Activated gamma-delta T cell treated with Interleukin-2 at 50 U/mL for 16 hours (primary cell): ENCODE measurements around the gene RIMS4.
"Not testable (repeated sequence)": the region's sequence is repeated elsewhere in the genome, so short reads cannot be mapped to it uniquely, and the experiment has no call there.

Source experiments
- DNase-seq: peaks from one replicate; pipeline ENCODE4 v3.0.0-alpha.2; 2020

RIMS4 gene

GRCh38 chr20:44790638-44791393, 19.5 kb downstream of the RIMS4 start:
- DNase-seq: no peak

DNA sequence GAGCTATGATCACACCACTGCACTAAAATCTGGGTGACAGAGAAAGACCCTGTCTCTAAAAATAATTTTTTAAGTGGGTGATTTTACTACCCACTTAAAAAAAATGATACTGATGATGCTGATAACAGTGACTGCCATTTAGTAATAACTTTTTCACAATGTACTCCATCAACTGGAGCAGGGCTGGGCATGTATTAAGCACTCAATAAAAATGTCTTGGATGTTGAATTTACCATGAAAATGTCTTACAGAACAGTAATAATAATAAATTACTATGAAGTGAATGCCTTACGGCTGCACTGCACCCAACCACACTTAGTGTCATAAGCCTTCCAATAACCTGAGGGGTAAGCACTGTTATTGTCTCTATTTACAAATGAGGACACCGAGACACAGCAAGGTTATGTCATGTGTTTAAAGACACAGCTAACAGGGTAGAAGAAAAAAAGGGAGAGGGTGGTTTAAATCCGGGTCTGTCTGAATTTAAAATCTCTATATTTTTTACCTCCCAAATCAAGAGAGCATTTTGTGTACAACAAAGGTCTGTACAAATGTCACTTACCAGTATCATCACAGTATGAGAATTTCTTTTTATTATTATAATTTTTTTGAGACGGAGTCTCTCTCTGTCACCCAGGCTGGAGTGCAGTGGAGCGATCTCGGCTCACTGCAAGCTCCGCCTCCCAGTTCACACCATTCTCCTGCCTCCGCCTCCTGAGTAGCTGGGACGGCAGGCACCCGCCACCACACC, 21.5 kb downstream of the RIMS4 start:
- no peak for DNase-seq

- no peak for DNase-seq
Observed at GRCh38 chr20:44787299-44787698, 23.0 kb downstream of the RIMS4 start.

DNA sequence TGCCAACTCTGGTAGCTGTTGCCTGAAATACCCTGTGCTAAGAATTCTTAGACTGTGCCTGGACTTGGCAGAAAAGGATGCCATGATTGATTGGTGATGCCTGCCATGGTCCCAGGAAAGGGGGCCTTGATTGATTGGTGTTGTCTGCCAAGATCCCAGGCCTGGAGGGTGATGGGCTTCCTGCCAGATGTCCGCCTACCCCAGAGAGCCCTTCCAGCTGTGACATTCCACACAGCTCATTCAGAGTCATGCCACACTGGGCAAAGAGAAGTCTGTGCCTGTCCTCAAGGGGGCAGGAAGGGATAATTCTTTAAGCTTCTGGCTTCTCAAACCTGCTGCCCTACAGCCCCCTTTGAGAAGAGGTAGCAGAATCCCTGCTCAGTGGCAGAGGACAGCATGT, 24.6 kb downstream of the RIMS4 start:
- no peak for DNase-seq

GRCh38 chr20:44784688-44785087, 25.7 kb downstream of the RIMS4 start:
- DNase-seq: no peak

DNA sequence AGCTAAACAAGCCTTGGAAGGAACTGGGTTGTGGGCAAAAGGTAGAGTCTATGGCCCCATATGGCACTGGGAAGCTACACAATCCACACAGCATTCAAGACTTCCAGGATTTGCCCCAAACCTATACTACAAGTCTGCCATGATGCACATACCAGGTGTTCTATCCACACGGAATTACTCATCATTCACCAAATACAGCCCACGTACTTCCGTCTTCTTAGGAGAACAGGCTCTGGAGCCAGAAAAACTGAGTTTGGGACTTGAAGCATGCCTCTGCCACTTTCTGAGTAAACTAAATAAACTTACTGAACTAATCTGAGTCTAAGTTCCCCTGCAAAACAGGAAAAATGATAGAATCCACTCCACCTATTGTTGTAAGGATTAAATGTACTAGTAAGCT, 28.6 kb downstream of the RIMS4 start:
- DNase-seq: no peak

DNA sequence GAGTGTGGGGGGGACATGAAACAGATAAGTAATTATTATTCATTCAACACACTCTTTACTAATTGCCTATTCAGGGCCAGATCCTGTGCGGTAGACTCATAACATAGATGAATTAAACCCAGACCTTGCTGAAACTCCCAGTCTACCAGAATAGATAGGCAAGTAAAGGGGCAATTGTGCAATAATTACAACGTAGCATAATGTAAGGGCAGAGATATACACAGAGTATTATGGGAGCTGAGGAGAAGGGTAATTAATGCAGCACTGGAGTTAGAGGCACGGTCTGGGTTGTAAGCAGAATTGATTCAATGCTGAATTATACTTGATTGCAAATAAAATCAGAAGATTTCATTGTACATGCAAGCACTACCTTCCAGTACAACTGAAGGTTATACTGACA, 29.2 kb downstream of the RIMS4 start:
- no peak for DNase-seq

GRCh38 chr20:44780226-44780625, 30.1 kb downstream of the RIMS4 start:
- DNase-seq: peak; percentile 24

GRCh38 chr20:44776980-44777379, 33.4 kb downstream of the RIMS4 start:
- DNase-seq: no peak

GRCh38 chr20:44773070-44773829, 37.1 kb downstream of the RIMS4 start:
- no peak for DNase-seq

DNA sequence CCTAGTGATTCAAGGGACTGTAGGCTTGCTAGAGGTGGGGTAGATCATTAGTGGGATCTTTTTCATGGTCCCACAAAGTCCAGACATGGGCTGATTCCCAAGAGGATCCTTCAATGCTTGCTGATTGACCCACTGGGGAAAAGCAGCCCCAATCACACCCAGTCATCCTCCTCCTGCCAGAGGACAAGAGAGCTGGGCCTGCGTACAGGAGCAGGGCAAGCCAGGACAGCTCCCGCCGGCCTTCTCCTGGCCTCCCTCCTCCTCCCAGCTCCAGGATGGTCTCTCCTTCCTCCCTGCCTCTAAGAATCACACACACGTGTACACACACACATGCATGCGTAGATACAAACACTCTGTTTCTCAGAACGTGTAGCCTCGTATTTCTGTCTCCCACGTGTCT, 37.7 kb downstream of the RIMS4 start:
- DNase-seq: no peak

GRCh38 chr20:44771172-44771535, 39.2 kb downstream of the RIMS4 start:
- no peak for DNase-seq

DNA sequence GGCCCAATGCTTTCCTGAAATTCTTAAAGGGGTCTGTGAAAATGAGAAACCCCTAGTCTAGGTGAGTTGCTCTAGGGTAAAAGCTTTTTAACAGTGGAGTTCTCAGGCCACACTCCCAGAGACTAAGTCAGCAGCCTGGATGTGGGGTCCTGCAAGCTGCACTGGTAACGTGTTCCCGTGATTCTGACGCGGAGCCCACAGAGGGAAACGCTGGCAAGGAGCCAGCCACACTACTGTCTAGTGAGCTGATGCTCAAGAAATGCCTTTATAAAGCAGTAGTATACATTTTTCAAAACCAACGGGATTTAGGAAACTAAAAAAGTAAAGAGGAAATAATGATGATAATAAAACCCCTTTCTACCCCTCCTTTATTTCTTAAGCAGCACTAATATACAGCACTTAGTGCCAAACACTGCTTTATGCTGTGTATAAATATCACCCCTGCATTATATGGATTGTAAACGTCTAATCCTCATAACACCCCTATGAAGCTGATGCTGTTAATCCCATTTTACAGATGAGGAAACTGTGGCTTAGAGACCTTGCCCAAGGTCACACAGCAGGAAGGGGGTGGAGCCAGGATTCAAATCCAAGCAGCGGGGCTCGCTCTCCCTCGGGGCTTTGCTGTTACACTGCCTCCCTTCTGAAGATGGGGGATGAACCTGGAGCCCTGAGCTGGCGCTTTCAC, 39.7 kb downstream of the RIMS4 start:
- DNase-seq: no peak

- DNase-seq: no peak
Observed at GRCh38 chr20:44769481-44769863, 40.9 kb downstream of the RIMS4 start.

- DNase-seq: no peak
Observed at GRCh38 chr20:44768854-44769480, 41.4 kb downstream of the RIMS4 start.

DNA sequence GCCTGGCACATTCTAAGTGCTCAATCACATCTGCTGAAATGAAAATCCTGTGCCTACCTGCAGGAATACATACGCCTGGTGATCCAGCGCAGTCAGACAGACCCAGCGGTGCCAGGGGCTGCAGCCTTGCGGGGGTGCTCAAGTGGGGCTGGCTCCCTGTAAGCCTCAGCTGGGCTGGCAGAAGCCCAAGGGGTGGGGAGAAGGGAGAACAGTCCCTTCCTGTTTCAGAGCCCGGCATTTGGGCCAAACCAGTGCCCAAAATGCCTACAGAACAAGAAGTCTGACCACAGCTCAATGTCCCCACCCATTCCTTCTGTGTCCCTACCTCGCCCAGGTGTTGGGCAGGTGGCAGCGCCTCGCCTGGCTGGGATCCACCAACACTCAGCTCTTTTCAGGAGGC, 42.1 kb downstream of the RIMS4 start:
- no peak for DNase-seq

GRCh38 chr20:44765701-44766347, 44.5 kb downstream of the RIMS4 start:
- no peak for DNase-seq

DNA sequence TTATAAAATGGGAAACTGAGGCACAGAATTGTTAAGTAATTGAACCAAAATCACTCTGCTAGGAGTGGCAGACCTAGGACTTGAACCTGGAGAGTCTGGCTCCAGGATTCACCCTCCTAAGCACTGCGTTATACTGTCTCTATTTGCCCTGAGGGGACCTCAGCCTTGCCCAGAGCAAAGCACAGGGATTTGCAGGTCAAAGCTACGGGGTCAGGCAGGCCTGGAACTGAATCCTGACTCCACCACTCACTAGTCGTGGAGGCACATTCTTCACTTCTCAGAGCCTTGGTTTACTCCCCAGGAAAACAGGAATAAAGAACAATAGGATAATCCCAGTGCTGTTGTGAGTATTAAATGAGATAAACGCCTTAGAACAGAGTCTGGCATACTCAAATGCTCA, 45.3 kb downstream of the RIMS4 start:
- DNase-seq: no peak

- not testable (repeated sequence) for DNase-seq
Observed at GRCh38 chr20:44763798-44764197, 46.5 kb downstream of the RIMS4 start.

- DNase-seq: no peak
Observed at GRCh38 chr20:44762466-44763140, 47.7 kb downstream of the RIMS4 start.

DNA sequence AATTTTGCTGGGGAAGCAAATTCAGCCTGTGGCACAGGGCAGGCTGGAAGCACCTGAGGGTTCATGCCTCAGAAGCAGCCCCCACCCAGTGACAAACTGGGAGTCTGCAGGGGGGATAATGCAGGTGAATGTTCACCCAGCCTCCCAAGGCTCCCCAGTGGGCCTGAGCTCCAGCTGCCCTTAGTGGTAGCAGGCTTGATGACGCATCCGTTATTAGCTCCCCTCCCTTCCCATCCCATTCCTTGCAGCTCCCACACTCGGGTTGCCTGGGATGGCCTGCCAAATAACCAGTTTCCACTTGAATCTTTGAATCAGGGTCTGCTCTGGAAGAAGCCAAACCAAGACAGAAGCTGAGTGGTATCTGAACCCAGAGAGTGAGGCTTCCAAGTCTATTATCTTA, 48.9 kb downstream of the RIMS4 start:
- DNase-seq: no peak

DNA sequence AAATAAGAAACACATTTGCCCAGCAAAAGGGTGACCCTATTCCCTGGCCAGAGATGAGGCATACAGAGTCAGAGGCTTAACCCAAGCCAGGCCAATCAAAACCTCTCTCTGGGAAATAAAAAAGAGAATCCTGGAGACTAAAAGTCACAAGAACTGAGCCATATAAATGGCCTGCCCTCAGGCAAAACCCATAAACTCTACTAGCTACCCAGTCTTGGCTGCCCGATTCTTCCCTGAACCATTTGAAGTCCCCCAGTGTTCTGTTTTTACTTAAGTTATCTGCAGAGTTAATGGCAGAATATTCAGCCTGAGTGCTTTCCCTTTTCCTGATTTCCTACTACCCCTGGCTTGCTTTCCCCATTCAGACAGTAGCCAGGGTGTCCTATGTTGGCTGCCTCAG, 50.8 kb downstream of the RIMS4 start:
- DNase-seq: no peak
